ENCODE data around the gene RNF130. TPM values are rescaled to one million over a fixed set of nuclear protein-coding genes. Genes with fewer than 3 reads are reported as not detected.
A peak's percentile ranks its signal among the peaks of the same experiment; 100 is the strongest.

RNF130 gene
- total RNA-seq, 1 donor from 2014 or later, result 67.3 TPM

DNA sequence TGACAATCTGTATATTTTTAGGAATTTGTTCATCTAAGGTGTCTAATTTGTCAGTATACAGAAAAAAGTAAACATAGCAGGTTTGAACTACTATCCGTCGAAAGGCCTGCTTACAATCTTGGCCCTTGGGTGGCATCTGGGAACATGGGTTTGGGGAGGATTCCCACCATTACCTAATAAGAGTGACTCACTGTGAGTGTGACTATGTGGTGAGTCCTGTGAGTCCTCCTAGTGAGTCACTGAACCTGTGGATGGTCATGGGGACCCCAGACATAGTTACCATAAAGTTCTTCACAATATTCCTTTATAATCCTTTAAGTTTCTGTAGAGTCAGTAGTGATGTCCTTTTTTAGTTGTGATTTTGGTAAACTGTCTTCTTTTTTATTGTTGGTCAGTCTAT, 37.0 kb downstream of the RNF130 start:
- peaks cover 16% of the 10 kb centered on the region for H3K4me1 Mint-ChIP-seq (ENCODE audit: unreplicated experiment)
- H3K27me3 Mint-ChIP-seq (ENCODE audit: unreplicated experiment), result peaks cover 5% of the 10 kb centered on the region
- peaks cover 3% of the 10 kb centered on the region for H3K9me3 Mint-ChIP-seq (ENCODE audit: unreplicated experiment)
- no peak for DNase-seq (ENCODE audit: low spot score)
- H3K36me3 Mint-ChIP-seq (ENCODE audit: low read depth, unreplicated experiment), result peaks cover 35% of the 10 kb centered on the region
- no peak overlapping the region for H3K4me3 Mint-ChIP-seq (ENCODE audit: unreplicated experiment)
- no peak overlapping the region for H3K27ac Mint-ChIP-seq (ENCODE audit: unreplicated experiment)
- TF ChIP-seq, protein P1, sequence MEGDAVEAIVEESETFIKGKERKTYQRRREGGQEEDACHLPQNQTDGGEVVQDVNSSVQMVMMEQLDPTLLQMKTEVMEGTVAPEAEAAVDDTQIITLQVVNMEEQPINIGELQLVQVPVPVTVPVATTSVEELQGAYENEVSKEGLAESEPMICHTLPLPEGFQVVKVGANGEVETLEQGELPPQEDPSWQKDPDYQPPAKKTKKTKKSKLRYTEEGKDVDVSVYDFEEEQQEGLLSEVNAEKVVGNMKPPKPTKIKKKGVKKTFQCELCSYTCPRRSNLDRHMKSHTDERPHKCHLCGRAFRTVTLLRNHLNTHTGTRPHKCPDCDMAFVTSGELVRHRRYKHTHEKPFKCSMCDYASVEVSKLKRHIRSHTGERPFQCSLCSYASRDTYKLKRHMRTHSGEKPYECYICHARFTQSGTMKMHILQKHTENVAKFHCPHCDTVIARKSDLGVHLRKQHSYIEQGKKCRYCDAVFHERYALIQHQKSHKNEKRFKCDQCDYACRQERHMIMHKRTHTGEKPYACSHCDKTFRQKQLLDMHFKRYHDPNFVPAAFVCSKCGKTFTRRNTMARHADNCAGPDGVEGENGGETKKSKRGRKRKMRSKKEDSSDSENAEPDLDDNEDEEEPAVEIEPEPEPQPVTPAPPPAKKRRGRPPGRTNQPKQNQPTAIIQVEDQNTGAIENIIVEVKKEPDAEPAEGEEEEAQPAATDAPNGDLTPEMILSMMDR (IDR thresholded peaks at IDR 0.05; ENCODE audit: unreplicated experiment), result no peak

DNA sequence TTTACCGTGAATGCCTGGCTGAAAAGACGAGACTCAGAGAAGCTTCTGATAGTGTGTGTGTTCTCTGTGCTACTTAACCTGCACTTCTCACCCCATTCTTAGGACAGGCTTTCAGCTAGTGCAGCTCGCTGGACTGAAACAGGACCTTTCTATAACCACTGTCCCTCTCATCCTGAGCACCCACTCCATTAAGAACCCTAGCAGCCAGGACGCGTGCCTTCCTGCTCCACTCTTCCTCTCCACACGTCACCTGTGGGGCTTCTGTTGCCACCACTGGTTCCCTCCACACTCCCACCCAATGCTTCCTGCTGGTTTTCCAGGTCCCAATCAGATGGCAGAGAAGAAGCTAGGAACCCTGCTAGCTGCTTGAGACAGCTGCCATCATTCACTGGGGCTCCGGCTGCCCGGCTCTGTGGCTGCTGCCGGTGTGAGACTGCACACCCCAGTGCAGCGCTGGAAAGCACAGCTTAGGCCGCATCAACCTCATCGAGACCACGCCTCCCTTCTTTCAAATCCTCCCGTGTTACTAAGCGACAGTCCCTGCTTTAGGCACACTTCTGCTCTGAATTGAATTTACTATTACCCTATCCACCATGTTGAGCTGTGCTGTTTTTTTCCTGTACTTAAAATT, 44.0 kb downstream of the RNF130 start:
- TF ChIP-seq, protein P1 (IDR thresholded peaks at IDR 0.05; ENCODE audit: unreplicated experiment), result no peak
- H3K9me3 Mint-ChIP-seq (ENCODE audit: unreplicated experiment), result no peaks in the 10 kb centered on the region
- peak overlapping the region; percentile 30 for H3K27ac Mint-ChIP-seq (ENCODE audit: unreplicated experiment)
- peaks cover 8% of the 10 kb centered on the region for H3K27me3 Mint-ChIP-seq (ENCODE audit: unreplicated experiment)
- peaks cover 20% of the 10 kb centered on the region for H3K36me3 Mint-ChIP-seq (ENCODE audit: low read depth, unreplicated experiment)
- no peak for DNase-seq (ENCODE audit: low spot score)
- peak overlapping the region; percentile 12 for H3K4me3 Mint-ChIP-seq (ENCODE audit: unreplicated experiment)
- peaks cover 32% of the 10 kb centered on the region for H3K4me1 Mint-ChIP-seq (ENCODE audit: unreplicated experiment)

DNA sequence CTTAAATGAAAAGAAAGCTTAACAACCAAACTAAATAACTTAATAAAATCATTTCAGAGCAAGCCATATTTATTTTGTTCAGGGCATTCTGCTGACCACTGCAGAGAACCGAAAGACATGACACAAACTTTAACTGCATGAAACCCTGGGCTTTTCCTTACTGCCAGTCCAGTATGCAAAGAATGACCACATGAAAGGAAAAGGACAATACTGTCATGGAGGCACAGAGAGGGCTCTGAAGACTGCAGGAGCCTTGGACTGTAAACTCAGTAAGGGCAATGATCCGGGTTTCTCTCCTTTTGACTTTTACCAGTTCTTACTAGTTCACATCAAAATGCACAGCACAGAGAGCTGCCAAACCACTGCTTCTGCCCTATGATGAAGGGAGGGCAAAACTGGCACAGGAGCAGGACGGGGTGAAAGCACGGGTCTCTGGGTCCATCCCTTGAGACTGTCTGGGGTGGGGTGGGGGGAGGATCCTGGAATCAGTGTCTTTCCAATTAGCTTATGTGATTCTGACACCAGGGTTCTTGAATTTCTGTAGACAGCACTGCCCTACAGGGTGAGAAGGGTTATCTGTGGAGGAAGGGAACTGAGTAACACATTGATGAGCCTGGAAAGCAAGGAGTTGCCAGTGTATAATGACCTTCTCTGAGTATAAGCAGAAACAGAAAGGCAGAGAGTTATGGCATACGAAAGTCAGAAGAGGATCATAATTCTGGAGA, 44.7 kb downstream of the RNF130 start:
- Mint-ChIP-seq H3K36me3 (ENCODE audit: low read depth, unreplicated experiment) (peaks cover 18% of the 10 kb centered on the region), H3K27me3 (ENCODE audit: unreplicated experiment) (peaks cover 8% of the 10 kb centered on the region), H3K27ac (ENCODE audit: unreplicated experiment) (peak overlapping the region; percentile 30)

DNA sequence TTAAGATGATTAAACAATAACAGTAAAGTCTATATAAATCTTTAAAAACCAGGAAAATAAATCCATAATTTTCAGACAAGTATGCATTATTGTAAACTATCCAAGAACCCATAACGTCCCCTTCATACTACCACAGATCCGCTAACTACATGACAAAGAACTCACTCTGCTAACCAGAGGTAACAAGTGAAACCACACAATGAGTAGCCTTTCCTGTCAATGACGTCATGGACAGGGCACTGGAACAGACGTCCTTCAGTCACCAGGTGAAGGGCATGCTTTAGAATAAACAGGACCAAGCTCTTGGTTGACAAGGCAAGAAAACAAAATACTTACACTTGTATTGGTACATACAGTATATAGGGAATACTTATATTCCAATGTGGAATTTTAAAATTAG, 45.2 kb downstream of the RNF130 start:
- DNase-seq (ENCODE audit: low spot score), result no peak
- H3K4me1 Mint-ChIP-seq (ENCODE audit: unreplicated experiment), result peaks cover 32% of the 10 kb centered on the region

More for the DNA sequence above, 44.7 kb downstream of the RNF130 start:
- Mint-ChIP-seq H3K4me1 (ENCODE audit: unreplicated experiment) (peaks cover 32% of the 10 kb centered on the region), H3K4me3 (ENCODE audit: unreplicated experiment) (no peak overlapping the region), H3K9me3 (ENCODE audit: unreplicated experiment) (no peaks in the 10 kb centered on the region)
- no peak for DNase-seq (ENCODE audit: low spot score)
- TF ChIP-seq, protein P1 (IDR thresholded peaks at IDR 0.05; ENCODE audit: unreplicated experiment), result no peak

More for the DNA sequence above, 45.2 kb downstream of the RNF130 start:
- TF ChIP-seq, protein P1 (IDR thresholded peaks at IDR 0.05; ENCODE audit: unreplicated experiment), result no peak
- Mint-ChIP-seq H3K27me3 (ENCODE audit: unreplicated experiment) (peaks cover 8% of the 10 kb centered on the region), H3K27ac (ENCODE audit: unreplicated experiment) (peak overlapping the region; percentile 76), H3K9me3 (ENCODE audit: unreplicated experiment) (no peaks in the 10 kb centered on the region), H3K4me3 (ENCODE audit: unreplicated experiment) (no peak overlapping the region), H3K36me3 (ENCODE audit: low read depth, unreplicated experiment) (peaks cover 14% of the 10 kb centered on the region)
